HG02981 (cell line): ENCODE data around the gene NBPF15.
"Not testable (repeated sequence)": the region's sequence is repeated elsewhere in the genome, so short reads cannot be mapped to it uniquely, and the experiment has no call there.

Experiments used
- ATAC-seq: cut with Tn5 transposase; IDR thresholded peaks from one replicate; pipeline ENCODE4 v1.9.1; 2021; ENCODE audit warnings: mild to moderate bottlenecking, moderate library complexity; ENCODE audit not compliant: unreplicated experiment

The NBPF15 gene, protein sequence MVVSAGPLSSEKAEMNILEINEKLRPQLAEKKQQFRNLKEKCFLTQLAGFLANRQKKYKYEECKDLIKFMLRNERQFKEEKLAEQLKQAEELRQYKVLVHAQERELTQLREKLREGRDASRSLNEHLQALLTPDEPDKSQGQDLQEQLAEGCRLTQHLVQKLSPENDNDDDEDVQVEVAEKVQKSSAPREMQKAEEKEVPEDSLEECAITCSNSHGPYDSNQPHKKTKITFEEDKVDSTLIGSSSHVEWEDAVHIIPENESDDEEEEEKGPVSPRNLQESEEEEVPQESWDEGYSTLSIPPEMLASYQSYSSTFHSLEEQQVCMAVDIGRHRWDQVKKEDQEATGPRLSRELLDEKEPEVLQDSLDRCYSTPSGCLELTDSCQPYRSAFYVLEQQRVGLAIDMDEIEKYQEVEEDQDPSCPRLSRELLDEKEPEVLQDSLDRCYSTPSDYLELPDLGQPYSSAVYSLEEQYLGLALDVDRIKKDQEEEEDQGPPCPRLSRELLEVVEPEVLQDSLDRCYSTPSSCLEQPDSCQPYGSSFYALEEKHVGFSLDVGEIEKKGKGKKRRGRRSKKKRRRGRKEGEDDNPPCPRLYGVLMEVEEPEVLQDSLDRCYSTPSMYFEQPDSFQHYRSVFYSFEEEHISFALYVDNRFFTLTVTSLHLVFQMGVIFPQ

DNA sequence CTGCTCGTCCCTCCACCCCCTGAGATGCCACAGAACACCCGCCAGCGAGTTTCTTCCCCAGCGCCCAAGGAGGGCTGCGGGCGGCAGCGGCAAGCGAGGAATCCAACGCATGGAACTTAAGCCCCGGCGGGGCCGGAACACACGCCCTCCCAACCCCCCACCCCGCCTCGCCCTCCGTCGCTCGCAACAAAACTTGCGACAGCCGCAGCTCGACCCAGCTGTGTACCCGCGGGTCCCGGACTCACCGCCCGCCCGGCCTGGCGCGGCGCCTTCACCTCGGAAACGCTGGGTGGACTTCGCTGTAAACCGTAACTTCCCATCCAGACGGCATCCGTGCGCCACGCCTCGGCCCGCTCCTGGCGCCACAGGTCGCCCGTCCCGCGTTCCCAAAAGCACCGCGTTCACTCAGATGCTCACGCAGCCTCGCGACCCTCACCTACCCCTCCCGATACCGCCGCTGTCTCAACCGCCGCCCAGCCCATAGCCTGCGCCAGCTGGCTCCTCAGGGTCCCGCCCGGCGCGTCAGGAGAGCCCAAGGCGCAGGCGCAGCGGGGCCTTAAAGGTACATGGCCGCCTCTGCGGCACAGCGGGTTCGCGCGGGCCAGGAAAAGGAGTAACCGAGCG is at the start of gene NBPF15:
TSS of gene NBPF15 (minus strand) at position 534 of the 624 bp plus-strand sequence. CDS start 21,666 bp downstream, outside the sequence.
- peak; percentile 95 for ATAC-seq

DNA sequence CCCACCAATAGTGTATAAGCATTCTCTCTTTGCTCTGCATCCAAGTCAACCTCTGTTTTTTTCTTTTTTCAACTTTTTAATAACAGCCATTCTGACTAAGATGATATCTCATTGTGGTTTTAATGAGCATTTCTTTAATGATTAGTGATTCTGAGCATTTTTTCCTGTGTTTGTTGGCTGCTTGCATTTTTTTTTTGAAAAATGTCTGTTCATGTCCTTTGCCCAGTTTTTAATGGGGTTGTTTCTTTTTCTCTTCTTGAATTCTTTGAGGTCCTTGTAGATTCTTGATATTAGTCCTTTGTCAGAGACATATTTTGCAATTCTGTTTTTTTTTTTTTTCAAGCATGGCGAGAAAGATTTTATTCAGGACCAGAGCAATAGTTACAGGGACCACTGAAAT is 35.0 kb upstream of the NBPF15 start:
- not testable (repeated sequence) for ATAC-seq

DNA sequence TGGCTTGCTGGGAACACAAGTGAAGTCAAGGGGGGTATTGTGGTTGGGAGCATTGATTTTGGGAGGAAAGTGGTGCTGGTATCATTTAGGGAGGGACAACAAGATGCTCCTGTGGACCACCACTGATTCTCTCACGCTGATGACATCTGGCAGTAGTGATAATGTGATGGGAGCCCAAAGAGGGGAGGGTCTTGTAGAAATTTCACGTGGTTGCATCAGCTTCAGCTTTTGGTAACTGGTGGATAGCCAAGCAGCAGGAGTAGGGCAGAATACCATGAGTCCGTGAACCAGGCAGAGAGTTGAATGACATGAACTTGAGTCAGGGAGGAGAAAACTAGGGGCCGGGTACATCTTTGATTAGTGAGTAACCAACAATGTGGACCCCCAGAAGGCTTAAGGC is 32.7 kb upstream of the NBPF15 start:
- not testable (repeated sequence) for ATAC-seq

DNA sequence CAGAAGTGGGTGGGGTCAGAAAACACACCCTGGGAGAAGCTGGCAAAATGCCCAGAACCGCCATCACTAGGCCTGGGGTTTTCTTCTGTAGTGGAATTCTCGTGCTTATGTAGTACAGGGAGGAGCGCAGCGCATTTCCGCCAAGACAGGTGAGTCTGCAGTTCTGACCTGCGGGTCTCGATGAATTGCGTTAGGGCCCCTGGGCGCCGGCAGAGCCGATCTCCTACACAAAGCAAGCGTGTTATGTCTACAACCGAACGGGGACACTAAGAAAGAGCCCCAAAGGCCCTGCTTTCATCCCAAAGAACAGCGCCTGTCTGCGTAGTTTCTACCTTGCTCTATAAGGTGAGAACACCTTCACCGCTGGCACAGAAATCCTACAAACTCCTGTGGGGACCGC is 28.9 kb upstream of the NBPF15 start:
- ATAC-seq, result not testable (repeated sequence)

DNA sequence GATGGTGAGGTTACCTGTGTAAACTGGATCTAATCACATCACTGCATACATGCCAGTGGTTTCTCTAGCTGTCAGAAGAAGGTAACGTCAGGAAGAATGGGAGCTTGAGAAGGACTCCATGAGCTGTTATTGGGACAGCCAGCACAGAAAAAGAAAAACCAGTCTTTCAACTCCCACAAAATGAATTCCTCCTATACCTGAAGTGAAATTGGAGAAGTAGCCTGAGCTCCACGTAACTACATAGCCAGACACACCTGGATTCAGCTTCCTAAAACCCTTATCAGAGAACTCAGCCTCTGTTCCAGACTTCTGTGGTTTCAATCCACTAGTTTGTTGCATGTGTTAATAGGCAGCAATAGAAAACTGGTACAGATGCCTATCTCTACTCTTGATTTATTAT is 25.5 kb upstream of the NBPF15 start:
- ATAC-seq, result not testable (repeated sequence)

DNA sequence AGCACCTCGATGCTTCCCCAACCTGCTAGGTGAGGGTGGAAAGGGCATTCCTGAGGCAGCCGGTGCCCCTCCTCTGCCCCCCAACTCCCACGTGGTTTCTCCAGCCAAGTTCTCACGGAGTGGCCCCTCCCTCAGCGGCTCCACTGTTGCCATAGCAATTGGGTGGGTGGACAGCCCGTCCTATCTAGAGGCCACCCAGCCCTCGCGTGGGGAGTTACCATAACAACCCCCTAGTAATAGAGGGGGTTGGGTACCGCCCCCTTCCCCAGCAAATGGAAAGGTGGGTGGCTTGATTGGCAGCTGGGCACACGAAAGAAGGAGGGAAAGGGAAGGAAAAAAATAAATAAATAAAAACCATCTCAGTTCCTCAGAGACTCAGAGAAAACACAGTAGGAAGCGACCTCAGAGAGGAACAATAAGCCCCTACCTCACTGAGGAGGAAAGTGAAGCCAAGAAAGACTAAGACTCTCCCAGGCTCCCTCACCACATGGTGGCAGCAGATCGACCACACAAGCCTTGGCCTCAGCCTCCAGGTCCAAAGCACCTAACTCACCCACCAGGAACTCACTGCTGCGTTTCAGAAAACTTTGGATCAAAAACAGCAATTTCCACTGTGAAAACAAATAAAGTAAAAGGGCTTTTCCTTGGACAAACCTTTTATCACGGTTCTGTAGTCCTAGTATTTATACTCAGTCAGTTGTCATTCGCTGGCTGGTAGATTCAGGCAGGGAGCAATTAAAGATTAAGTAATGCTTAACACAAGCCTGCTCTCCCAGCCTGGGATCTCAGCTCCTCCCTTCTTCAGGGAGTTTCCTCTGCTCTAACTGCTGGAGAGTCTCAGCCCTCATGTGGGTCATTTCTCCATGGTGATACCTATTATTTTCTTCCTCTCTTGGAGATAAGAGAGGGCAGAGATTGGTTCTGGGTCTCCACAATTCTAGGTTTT is 23.9 kb upstream of the NBPF15 start:
- not testable (repeated sequence) for ATAC-seq

DNA sequence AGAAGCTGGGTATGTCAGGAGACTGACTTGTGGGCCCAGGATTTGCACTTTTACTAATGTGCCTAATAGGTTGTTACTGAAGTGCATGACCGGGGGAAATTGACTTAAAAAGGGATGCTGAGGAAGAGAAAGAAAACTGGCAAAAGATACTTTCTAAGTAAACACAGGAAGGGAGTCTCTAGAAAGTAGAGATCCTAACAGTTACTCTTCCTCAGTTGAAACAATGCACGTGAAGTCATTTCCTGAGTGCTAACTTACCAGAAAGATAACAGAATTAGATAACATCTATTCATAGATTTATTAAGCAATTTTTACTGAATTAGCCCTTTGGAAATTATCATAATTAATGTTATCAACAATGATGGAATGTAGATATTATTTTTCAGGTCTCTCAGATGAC is 12.4 kb upstream of the NBPF15 start:
- not testable (repeated sequence) for ATAC-seq

DNA sequence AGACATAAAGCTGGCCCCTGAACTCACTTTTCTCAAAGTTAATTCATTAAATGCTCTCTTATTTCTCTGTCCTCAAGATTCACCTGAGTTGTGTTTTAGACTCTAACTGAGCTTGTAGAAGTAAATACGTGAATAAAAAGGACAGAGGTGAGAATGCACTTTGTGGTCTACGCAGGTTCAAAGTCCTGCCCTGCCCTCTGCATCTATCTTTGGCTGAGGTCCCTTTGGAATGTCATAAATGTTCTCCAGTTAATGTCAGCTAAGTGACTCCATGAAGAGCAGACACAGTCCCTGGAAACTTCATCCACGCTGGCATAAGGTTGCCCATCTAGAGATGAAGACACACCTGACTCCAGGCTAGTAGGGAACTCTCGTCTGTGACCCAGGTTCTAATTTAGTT is 10.0 kb upstream of the NBPF15 start:
- not testable (repeated sequence) for ATAC-seq

DNA sequence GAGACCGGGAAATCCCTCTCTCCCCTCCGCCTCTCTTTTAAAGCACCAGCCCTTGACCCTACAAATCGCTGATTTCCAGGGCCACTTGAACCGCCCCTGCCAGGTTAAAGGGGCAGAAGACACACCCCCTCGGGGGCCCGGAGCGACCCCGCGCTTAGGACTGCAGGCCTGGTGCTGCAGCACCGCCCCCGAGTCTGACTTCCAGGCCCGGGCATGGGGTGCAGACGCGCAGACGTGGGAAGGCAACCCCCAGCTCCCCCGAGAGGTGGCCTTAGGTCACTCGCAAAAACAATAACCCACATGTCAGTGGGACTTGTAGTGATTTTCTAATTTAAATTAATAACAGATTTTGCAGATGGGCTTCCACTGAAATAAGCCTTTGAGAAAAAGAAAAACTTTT is 309 bp upstream of the NBPF15 start:
- ATAC-seq, result not testable (repeated sequence)

DNA sequence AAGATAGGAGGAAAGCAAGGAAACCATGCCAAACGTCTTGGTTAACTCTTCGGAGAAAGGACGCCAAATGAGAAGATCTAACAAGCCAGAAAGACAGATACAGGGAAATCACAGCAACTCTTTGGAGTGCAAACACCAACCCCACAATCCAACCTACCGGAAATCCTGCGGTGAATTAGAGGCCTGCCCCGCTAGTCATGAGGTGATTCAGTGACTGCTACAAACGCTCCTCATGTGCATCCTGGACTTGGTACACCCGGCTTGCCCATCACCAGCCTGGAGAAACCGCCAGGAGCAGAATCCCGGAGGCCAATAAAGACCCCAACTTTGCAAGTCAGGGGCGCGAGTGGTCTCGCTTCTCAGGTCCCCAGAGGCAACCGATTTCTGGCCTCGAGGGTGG is 783 bp downstream of the NBPF15 start:
- not testable (repeated sequence) for ATAC-seq

DNA sequence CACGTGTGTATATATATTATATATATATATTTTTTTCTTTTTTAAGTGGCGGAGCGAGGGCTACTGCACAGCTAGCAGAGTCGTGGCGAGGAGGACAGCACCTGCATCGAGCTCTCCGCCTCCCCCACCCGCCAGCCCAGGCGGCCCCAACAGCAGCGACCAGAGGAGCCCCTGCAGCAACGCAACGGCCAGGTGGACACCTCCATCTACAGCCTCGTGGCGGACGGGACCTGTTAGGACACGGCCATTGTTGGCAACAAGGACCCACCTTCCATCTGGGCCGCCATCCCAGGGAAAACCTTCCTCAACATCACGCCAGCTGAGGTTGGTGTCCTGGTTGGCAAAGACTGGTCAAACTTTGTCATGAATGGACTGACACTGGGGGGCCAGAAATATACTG is 19.1 kb downstream of the NBPF15 start:
- ATAC-seq, result not testable (repeated sequence)

DNA sequence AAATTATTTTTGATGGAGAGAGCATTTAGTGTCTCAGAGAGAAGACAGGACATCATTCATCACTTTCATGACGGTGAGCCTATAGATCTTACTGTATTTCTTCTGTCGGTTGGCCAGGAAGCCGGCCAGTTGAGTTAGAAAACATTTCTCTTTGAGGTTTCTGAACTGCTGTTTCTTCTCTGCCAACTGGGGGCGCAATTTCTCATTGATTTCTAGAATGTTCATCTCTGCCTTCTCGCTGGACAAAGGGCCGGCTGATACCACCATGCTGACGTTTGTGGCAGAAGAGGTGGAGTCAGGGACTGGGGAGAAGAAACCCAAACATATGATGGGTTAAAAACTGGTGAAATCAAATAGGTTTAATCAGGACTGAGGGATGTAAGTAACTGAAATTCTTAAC is 21.7 kb downstream of the NBPF15 start:
- ATAC-seq, result not testable (repeated sequence)

DNA sequence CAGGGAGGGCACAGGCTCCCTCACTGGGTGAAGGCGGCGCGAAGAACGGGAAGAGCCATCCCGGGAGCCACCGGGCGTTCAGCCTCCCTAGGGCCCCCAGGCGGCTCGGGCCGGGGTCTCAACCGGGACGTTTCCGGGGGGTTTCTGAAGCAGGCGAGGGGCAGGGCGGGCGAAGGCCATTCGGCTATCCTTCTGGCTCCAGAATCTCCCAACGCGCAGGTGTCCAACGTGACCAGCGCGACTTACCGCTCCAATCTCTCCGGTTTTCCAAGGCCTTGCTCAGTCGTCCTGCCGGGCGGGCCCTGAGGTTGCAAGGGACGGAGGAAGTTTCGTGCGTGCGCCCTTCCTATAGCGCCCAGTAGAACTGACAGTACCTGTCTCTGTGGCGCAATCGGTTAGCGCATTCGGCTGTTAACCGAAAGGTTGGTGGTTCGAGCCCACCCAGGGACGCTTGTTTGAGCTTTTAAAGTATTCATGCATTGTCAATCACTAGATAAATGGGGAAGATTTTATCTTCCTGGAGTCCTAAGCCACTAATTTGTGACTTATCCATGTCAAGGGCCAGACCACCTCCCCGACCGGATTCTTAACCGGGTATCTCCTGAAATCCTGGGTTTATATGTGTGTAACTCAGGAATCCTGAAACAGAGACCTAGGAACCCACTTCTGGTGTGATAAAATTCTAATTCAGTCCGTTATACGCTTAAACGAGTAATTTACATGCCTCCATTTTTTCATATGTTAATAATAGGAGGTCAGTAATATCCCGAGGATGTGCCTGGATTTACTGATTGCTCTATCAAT is 42.4 kb downstream of the NBPF15 start:
- not testable (repeated sequence) for ATAC-seq

DNA sequence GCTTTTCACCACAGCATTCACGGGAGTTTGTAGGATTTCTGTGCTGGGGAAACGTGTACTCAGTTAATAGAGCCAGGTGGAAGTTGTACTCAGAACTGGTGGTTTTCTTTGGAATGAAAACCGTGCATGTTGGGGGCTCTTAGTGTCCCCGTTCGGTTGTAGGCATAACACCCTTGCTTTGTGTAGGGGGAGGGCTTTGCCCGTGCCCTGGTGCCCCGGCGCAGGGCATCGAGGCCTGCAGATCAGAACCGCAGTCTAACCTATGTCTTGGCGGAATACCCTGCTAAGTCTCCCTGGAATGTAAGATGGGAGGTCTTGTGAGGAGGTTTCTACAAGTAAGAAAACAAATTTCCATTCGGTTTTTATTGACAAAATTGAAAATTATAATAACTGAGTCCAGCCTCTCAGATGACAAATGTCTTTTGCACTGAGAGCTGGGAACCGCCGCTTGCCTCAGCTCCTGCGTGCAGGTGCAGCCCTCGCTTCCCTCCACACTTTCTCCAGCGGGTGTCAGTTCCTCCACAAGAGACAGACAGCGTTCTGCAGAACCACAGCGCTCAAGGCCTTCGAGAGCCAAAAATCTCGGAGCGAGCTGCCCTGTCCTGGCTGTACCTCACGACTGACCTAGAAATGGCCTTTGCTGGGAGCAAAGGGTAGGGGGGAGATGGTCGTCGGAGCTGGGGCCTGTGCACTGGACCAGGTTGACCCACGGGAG is 47.9 kb downstream of the NBPF15 start:
- not testable (repeated sequence) for ATAC-seq

DNA sequence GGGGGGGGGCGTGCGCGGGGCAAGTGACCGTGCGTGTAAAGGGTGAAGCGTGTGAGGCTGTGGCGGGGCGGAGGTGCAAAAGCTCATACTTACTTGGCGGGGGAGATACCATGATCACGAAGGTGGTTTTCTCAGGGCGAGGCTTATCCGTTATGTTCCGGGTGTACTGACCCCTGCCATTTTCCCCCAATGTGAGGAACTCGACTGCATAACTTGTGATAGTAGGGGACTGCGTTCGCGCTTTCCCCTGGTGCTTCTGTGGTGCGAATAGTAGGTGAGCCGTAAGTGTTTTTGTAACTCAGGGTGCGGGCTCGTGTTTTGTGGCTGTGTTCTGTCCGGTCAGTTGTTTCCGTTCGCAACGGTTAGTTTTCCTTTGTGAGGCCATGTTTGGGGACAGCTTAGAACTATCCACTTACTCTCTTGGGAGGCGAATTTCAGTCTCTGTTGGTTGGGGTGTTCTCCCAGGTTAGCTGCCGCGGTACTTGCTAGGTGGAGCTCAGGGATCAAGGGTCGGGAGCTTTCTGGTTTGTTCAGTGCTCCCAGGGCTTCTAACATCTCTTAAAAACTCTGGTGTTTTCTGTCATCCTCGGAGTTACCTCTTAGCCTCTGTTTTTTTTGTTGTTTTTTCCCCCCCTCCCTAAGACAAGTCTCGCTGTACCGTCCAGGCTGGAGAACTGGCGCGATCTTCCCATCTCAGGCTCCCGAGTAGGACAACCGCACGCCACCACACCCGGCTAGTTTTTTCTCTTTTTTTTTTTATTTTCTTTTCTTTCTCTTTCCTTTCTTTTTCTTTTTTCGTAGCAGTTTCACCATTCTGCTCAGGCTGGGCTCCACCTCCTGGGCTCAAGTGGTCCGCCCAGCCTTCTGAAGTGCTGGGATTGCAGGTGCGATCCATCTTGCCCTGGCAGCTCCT is 48.7 kb downstream of the NBPF15 start:
- ATAC-seq, result peak; percentile 84

DNA sequence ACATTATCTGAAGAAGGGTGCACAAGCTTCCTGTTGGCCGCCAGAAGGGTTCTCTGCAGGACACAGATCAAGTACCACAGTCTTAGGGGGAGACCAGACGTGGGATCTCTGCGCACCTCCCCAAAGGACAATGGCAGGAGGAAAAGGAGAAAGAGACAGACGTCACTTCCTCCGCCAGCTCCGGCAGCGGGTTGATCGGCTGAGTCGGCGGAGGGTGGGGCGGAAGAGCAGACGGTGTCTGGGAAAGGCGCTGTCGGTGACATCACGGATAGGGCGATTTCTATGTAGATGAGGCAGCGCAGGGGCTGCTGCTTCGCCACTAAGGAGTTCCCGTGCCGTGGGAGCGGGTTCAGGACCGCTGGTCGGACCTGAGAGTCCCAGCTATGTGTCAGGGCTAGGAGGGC is 49.4 kb downstream of the NBPF15 start:
- peak; percentile 61 for ATAC-seq

DNA sequence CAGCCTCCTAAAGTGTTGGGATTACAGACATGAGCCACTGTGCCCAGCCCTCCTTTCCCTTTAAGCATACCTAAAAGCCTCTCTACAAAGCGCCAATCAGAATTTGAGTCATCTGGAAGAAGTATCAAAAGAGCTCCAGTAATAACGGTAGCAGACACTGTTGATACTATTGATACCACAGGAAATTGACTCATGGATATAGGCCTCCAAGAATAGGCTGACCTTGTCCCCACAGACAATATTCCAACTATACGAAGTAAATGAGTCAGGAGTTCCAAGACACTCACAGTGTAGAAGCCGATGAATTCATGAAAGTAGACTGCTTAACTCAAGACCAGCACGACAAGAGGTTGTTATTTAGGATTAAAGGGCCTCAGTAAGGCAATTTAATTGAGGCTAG is 58.7 kb downstream of the NBPF15 start:
- ATAC-seq, result not testable (repeated sequence)

DNA sequence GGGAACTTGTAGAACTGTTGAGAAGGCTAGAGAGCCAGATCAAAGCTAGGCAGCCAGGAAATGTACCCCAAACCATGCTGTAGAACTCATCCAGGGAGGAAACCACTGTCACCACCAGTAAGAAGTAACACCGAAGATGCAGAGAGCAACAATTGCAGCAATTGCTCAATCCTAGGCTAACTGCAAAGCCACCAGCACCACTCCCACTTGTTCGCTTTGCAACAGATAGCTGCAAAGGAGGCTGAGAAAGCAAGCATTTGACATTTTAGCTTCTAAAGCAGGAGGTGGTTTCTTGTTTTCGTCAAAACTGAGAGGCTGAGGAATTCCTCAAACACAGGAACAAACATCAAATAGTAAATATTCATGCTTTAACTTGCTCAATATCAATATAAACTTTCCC is 89.8 kb downstream of the NBPF15 start:
- not testable (repeated sequence) for ATAC-seq
